Lung (tissue), 12 donors: ENCODE measurements around the gene SFSWAP. TPM values are rescaled to one million over a fixed set of nuclear protein-coding genes. Genes with fewer than 3 reads are reported as not detected.
"Not testable (repeated sequence)": the region's sequence is repeated elsewhere in the genome, so short reads cannot be mapped to it uniquely, and the experiment has no call there.

ENCODE experiments used
- ATAC-seq: fragments of 200-7000 bp; cut with Tn5 transposase; one replicate; pipeline ENCODE4 v1.9.1; 2020; ENCODE audit warnings: moderate number of reproducible peaks; ENCODE audit not compliant: insufficient read depth, low FRiP score
- DNase-seq, 3 donors: peaks; one replicate each; pipeline ENCODE4 v3.0.0-alpha.2; 2013 to 2017
- H3K27ac ChIP-seq, 2 donors: one replicate each; pipeline ENCODE4 v1.5.1; 2013; ENCODE audit warnings: mild to moderate bottlenecking in 2 of 2, moderate library complexity in 2 of 2, control low read depth in 1 of 2, inconsistent platforms in 1 of 2, low read depth in 1 of 2, low read length in 1 of 2
- H3K27me3 ChIP-seq, 3 donors: one replicate each; pipeline ENCODE4 v1.5.1; 2013; ENCODE audit warnings: low read length in 2 of 3; ENCODE audit not compliant: control insufficient read depth in 3 of 3, insufficient read depth in 3 of 3
- H3K36me3 ChIP-seq, 4 donors: one replicate each; pipeline ENCODE4 v1.5.1; 2013; ENCODE audit warnings: low read length in 4 of 4, mild to moderate bottlenecking in 1 of 4, moderate library complexity in 1 of 4; ENCODE audit not compliant: control insufficient read depth in 4 of 4, insufficient read depth in 4 of 4
- H3K4me1 ChIP-seq, 5 donors: one replicate each; pipeline ENCODE4 v1.5.1; 2013; ENCODE audit warnings: low read length in 5 of 5, mild to moderate bottlenecking in 2 of 5, moderate library complexity in 1 of 5; ENCODE audit not compliant: control insufficient read depth in 5 of 5, insufficient read depth in 5 of 5
- H3K4me3 ChIP-seq: one replicate; pipeline ENCODE4 v1.5.1; 2013; ENCODE audit warnings: mild to moderate bottlenecking, control low read depth, moderate library complexity
- H3K9ac ChIP-seq, 2 donors: one replicate each; pipeline ENCODE4 v1.5.1; 2013; ENCODE audit warnings: low read length in 2 of 2, control low read depth in 1 of 2; ENCODE audit not compliant: insufficient read depth in 1 of 2
- H3K9me3 ChIP-seq, 4 donors: one replicate each; pipeline ENCODE4 v1.5.1; 2013; ENCODE audit warnings: low read length in 3 of 4, mild to moderate bottlenecking in 1 of 4, moderate library complexity in 1 of 4; ENCODE audit not compliant: control insufficient read depth in 4 of 4, insufficient read depth in 3 of 4
- CTCF ChIP-seq: IDR thresholded peaks from 2 replicates; pipeline ENCODE4 v1.5.1; 2012; ENCODE audit warnings: mild to moderate bottlenecking; ENCODE audit errors: control extremely low read depth, extremely low read depth
- WGBS, 2 donors: extraction: QIAGEN DNeasy Blood & Tissue Kit; methylation state at CpG; one replicate each; pipeline ENCODE4 v1.1.7; 2013; 5-methylcytosine and 5-hydroxymethylcytosine counted together
- polyA plus RNA-seq, 2 donors: library from polyadenylated mRNA; stranded (reverse); fragments of 200-250 nt; gene quantifications; one replicate each; pipeline ENCODE4 v1.2.1, GENCODE V29; 2013
- total RNA-seq, 2 donors: library from RNA; depleted of rRNA in 1 of 2; stranded (reverse); fragments of >200 nt in 1 of 2; gene quantifications; one replicate each; pipeline ENCODE4 v1.2.1, GENCODE V29; 2014 to 2021
- donor health status: control.
- donor health status: control.
- donor health status: Bipolar disorder and iron deficiency.
- donor health status: healthy.
- donor health status: DM: yes; HTN: yes; CAD: no.

SFSWAP gene
- total and polyA plus RNA-seq, 4 donors, result 23.3 to 49.9 (median 40.0) TPM

- H3K4me1 ChIP-seq, result peaks cover 0 to 2% (median 0%) of the 10 kb centered on the region in 5 donors
- no peak overlapping the region for H3K9ac ChIP-seq
- no peak overlapping the region for H3K27ac ChIP-seq
- no peak overlapping the region for H3K4me3 ChIP-seq
- peaks cover 5 to 49% (median 41%) of the 10 kb centered on the region in 4 donors for H3K36me3 ChIP-seq
- TF ChIP-seq CTCF, result no peak
- no peaks in the 10 kb centered on the region for H3K9me3 ChIP-seq
- 88 to 90% methylated on average over 2 of the region's 2 CpGs for WGBS, 2 donors
- ATAC-seq, result no peak
- H3K27me3 ChIP-seq, result no peaks in the 10 kb centered on the region
- no peak for DNase-seq
These were observed 29.7 kb downstream of the SFSWAP start for GRCh38 chr12:131740626-131741025.

- 95 to 97% methylated on average over 3 of the region's 3 CpGs for WGBS, 2 donors
- not testable (repeated sequence) for DNase-seq, ATAC-seq, H3K27me3 ChIP-seq, H3K9ac ChIP-seq, H3K4me3 ChIP-seq, H3K4me1 ChIP-seq, H3K9me3 ChIP-seq, H3K27ac ChIP-seq
- peaks cover 5 to 57% (median 47%) of the 10 kb centered on the region in 4 donors for H3K36me3 ChIP-seq
These were observed 31.9 kb downstream of the SFSWAP start for GRCh38 chr12:131742761-131743160.

- H3K9me3 ChIP-seq, DNase-seq, H3K4me1 ChIP-seq, ATAC-seq, H3K9ac ChIP-seq, H3K27ac ChIP-seq, H3K4me3 ChIP-seq, H3K27me3 ChIP-seq: not testable (repeated sequence)
- WGBS, 2 donors, result 98 to 99% methylated on average over 8 of the region's 8 CpGs
- peaks cover 5 to 57% (median 49%) of the 10 kb centered on the region in 4 donors for H3K36me3 ChIP-seq
These were observed 32.5 kb downstream of the SFSWAP start for GRCh38 chr12:131743410-131743809.

- not testable (repeated sequence) for H3K4me3 ChIP-seq, H3K9ac ChIP-seq, ATAC-seq, H3K27me3 ChIP-seq, H3K9me3 ChIP-seq, DNase-seq, H3K4me1 ChIP-seq, H3K27ac ChIP-seq
- peaks cover 5 to 57% (median 48%) of the 10 kb centered on the region in 4 donors for H3K36me3 ChIP-seq
- 97 to 98% methylated on average over 4 of the region's 4 CpGs for WGBS, 2 donors
These were observed 33.0 kb downstream of the SFSWAP start for GRCh38 chr12:131743880-131744279.

- not testable (repeated sequence) for H3K4me1 ChIP-seq, H3K27ac ChIP-seq, ATAC-seq, DNase-seq, H3K9ac ChIP-seq, H3K4me3 ChIP-seq, H3K9me3 ChIP-seq, H3K27me3 ChIP-seq
- 96 to 100% methylated on average over 1 of the region's 1 CpG for WGBS, 2 donors
- H3K36me3 ChIP-seq, result peaks cover 5 to 62% (median 50%) of the 10 kb centered on the region in 4 donors
These were observed 33.8 kb downstream of the SFSWAP start for GRCh38 chr12:131744675-131745074.
